Left colon (tissue), 2 donors: ENCODE results near the gene KNL1. TPM values are rescaled to one million over a fixed set of nuclear protein-coding genes. Genes with fewer than 3 reads are reported as not detected.
"Not testable (repeated sequence)": the region's sequence is repeated elsewhere in the genome, so short reads cannot be mapped to it uniquely, and the experiment has no call there.

Experiments
- ATAC-seq: fragments of 200-7000 bp; cut with Tn5 transposase; one replicate; pipeline ENCODE4 v1.9.1; 2020; ENCODE audit warnings: mild to moderate bottlenecking, moderate library complexity
- DNase-seq, 2 donors: peaks; one replicate each; pipeline ENCODE4 v3.0.0-alpha.2; 2020
- intact Hi-C, 2 donors: fragments of 100-400 bp; cut with DNase I in 1 of 2; cut with micrococcal nuclease in 1 of 2; formaldehyde crosslinking; loops; one replicate each; pipeline versions ENCODE4 v1.11.2 to v1.14.0; 2022; cut with DNase I, micrococcal nuclease
- total RNA-seq, 2 donors: library from RNA; stranded (reverse); fragmentation: NEBNext Ultra II Directional; extraction: Animal tissue kit (Norgen Biotek cat#: 25700); gene quantifications; one replicate each; pipeline ENCODE4 v1.2.1, GENCODE V29; 2021
- donor health status: DM: no; HTN: no; CAD: no.
- donor health status: DM: yes; HTN: yes; CAD: no.

The KNL1 gene
- total RNA-seq, 2 donors from 2014 or later: 2.4 to 8.0 TPM

- intact Hi-C loops: no loop called here
Measured at GRCh38 chr15:40633178-40633577, 39.1 kb downstream of the KNL1 start.

DNA sequence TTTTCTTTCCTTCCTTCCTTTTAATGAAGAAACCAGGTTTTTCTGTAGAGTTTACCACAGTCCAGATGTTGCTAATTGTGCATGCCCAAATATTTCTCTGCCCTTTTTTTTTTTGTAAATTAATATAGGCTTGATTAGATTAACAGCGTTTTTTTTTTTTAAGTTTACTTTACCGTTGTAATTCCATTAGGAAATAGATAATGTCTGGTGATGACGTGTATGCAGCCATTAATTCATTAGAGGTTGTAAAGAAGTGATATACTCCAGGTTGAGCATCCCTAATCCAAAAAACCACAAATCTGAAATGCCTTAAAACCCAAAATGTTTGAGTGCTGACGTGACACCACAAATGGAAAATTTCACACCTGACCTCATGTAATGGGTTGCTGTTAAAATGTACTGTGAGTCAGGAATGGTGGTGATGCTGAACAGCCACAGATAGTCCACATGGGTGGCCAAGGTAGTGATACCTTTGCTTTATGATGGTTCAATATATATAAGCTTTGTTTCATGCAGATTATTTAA, 43.2 kb downstream of the KNL1 start:
- intact Hi-C loops: no loop called here
- no peak for DNase-seq

More at GRCh38 chr15:40633178-40633577, 39.1 kb downstream of the KNL1 start:
- ATAC-seq (no peak), DNase-seq (no peak)

GRCh38 chr15:40639677-40640076, 45.6 kb downstream of the KNL1 start:
- intact Hi-C loops: no loop called here
- ATAC-seq: no peak

More for the DNA sequence above, 43.2 kb downstream of the KNL1 start:
- ATAC-seq: no peak

DNA sequence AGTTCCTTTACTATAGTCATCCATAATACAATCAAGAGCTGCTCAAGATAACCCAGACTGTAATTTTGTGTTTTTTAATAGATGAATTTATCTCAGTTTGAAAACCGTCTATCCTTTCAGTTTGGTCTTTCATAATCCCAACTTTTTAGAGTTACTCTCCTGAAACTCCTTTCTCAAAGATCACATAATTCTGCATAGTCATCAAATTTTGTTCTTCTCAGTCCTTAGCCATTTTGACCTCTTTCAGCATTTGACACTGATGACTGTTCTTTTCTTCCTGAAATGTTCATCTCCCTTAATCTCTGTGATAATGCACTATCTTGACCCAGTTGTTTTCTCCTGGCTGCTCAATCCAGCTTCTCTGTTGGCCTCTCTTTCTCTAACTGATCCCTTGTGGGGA, 53.5 kb downstream of the KNL1 start:
- no peak for ATAC-seq
- DNase-seq: no peak
- intact Hi-C loops: no loop called here

More at GRCh38 chr15:40639677-40640076, 45.6 kb downstream of the KNL1 start:
- no peak for DNase-seq

- no peak for DNase-seq
- intact Hi-C loops: no loop called here
- ATAC-seq: no peak
Measured at GRCh38 chr15:40650479-40650878, 56.4 kb downstream of the KNL1 start.

DNA sequence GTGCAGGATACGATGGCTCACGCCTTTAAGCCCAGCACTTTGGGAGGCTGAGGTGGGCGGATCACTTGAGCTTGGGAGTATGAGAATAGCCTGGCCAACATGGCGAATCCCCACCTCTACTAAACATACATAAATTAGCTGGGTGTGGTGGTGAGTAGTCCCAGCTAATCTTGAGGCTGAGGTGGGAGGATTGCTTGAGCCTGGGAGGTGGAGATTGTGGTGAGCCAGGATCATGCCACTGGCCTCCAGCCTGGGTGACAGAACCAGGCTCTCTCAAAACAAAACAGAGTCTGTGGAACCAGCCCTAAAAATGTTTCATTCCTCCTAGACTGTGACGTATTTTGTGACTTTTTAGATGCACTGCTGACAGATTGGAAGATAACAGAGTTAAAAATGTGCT, 66.6 kb downstream of the KNL1 start:
- no peak for ATAC-seq
- no peak for DNase-seq
- intact Hi-C loops: no loop called here

DNA sequence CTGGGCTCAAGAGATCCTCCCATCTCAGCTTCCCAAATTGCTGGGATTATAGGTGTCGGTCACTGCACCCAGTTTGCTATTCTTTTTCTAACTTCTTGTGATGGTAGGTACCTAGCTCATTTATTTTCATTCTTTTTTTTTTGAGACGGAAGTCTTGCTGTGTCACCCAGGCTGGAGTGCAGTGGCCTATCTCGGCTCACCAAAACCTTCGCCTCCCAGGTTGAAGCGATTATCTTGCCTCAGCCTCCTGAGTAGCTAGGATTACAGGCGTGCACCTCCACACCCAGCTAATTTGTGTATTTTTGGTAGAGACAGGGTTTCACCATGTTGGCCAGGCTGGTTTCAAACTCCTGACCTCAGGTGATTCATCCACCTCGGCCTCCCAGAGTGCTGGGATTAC, 70.9 kb downstream of the KNL1 start:
- intact Hi-C loops: no loop called here
- DNase-seq: no peak
- no peak for ATAC-seq

GRCh38 chr15:40676290-40676689, 82.2 kb downstream of the KNL1 start:
- intact Hi-C loops, DNase-seq, ATAC-seq: not testable (repeated sequence)

- DNase-seq, ATAC-seq, intact Hi-C loops: not testable (repeated sequence)
Measured at GRCh38 chr15:40676906-40677305, 82.9 kb downstream of the KNL1 start.

GRCh38 chr15:40680151-40680550, 86.1 kb downstream of the KNL1 start:
- no peak for ATAC-seq
- no peak for DNase-seq
- intact Hi-C loops: no loop called here

DNA sequence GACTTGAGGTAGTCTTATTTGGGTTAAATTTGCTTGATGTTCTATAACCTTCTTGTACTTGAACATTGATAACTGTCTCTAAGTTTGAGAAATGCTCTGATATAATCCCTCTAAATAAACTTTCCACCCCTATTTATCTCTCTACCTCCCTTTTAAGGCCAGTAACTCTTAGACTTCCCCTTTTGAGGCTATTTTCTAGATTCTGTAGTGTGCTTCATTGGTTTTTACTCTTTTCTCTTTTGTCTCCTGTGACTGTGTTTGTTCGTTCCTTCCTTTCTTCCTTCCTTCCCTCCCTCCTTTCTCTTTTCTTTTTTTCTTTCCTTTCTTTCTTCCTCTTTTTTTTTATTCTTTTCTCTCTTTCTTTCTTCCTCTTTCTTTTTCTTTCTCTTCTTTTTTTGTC, 86.9 kb downstream of the KNL1 start:
- intact Hi-C loops, ATAC-seq, DNase-seq: not testable (repeated sequence)

GRCh38 chr15:40684381-40684780, 90.3 kb downstream of the KNL1 start:
- ATAC-seq (no peak), DNase-seq (no peak)
- intact Hi-C loops: no loop called here

GRCh38 chr15:40685376-40685775, 91.3 kb downstream of the KNL1 start:
- intact Hi-C loops: no loop called here
- ATAC-seq (no peak), DNase-seq (no peak)

GRCh38 chr15:40688932-40689799, 95.1 kb downstream of the KNL1 start:
- intact Hi-C loops: no loop called here
- DNase-seq (no peak), ATAC-seq (no peak)

GRCh38 chr15:40691737-40692136, 97.7 kb downstream of the KNL1 start:
- peak; percentile 44 for ATAC-seq
- intact Hi-C loops: no loop called here
- peak in 1 of 2 donors; percentile 38 for DNase-seq

- DNase-seq (peak in 1 of 2 donors; percentile 20), ATAC-seq (peak; percentile 8)
- intact Hi-C loops: no loop called here
Measured at GRCh38 chr15:40693904-40694687, 100.0 kb downstream of the KNL1 start.

DNA sequence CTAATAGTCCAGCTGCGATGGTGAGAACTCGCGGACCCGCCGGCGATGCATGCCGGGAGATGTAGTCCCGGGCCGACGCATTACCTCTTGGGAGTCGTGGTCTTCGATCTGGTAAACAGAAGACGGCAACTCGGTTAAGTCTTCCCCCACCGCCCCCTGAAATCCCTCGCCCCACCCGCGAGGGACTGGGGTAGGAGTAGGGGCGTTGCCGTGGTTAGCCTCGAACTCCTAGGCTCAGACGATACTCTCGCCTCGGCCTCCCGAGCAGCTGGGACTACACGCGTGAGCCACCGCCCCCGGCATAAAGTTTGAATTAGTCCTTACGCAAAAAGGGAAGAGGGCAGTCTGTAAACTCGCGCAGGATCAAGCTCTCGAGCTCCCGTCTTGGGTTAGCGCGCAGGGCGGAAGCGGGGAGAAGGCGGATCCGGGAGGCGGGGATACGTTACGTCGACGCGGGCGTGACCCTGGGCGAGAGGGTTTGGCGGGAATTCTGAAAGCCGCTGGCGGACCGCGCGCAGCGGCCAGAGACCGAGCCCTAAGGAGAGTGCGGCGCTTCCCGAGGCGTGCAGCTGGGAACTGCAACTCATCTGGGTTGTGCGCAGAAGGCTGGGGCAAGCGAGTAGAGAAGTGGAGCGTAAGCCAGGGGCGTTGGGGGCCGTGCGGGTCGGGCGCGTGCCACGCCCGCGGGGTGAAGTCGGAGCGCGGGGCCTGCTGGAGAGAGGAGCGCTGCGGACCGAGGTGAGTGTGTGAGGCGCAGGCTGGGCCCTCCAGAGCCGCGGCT, 100.8 kb downstream of the KNL1 start, which contains the start of gene RAD51:
TSS of gene RAD51 (plus strand) at position 487 of the 781 bp plus-strand sequence. CDS start 3,585 bp downstream, outside the sequence.
- DNase-seq (peak; percentile 95 to 97), ATAC-seq (peak; percentile 92)
- intact Hi-C loops: no loop called here

DNA sequence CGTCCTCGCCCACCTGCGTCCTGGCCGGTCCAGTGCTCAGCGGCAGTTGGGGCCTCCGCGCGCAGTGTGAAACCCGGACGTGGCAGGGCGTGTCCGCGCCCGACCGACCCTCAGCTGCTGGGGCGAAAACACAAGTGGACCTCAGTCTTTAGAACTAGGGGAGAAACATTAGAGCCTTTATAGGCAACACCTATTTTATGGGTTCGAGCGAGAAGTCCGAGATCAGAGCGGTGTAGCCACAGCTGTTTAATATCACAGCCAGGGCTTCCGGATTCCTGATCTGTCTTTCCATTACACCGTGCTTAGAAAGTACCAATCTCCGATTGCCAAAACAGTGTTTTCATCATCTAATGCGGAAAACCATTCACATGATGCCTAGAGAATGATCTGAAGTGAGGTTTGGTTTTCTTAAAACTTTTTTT, 101.4 kb downstream of the KNL1 start:
- peak; percentile 38 for ATAC-seq

DNA sequence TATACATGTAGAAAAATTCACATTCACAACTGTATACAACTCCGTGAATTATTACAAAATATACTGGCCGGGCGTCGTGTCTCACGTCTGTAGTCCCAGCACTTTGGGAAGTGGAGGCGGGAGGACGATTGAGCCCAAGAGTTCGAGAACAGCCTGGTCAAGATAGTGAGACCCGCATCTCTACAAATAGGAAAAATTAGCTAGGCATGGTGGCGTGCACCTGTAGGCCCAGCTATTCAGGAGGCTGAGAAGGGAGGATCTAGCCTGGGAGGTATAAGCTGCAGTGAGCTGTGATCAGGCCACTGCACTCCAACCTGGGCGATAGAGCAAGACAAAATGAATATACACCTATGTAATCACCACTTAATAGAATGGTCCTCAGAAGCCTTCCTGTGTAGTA, 102.2 kb downstream of the KNL1 start:
- no peak for DNase-seq
- intact Hi-C loops: no loop called here
- no peak for ATAC-seq

More for the DNA sequence above, 101.4 kb downstream of the KNL1 start:
- intact Hi-C loops: no loop called here
- no peak for DNase-seq
